HepG2 (cell line): ENCODE measurements around the gene FUT3. TPM values are rescaled to one million over a fixed set of nuclear protein-coding genes. Genes with fewer than 3 reads are reported as not detected.
A peak's percentile ranks its signal among the peaks of the same experiment; 100 is the strongest.

Experiments
- ARID4A ChIP-seq: sonication (generic); formaldehyde crosslinking; IDR thresholded peaks from 2 replicates; pipeline ENCODE4 v1.5.0; 2020; ENCODE audit warnings: mild to moderate bottlenecking, missing genetic modification reagents, borderline replicate concordance
- ARNT2 ChIP-seq: sonication (generic); formaldehyde crosslinking; IDR thresholded peaks from 2 replicates; pipeline ENCODE4 v1.8.0; 2022; ENCODE audit warnings: mild to moderate bottlenecking, low read depth, missing genetic modification reagents, moderate library complexity
- HOXA7 ChIP-seq: sonication (generic); formaldehyde crosslinking; IDR thresholded peaks from 2 replicates; pipeline ENCODE4 v1.8.1; 2022; ENCODE audit warnings: mild to moderate bottlenecking, missing genetic modification reagents, moderate library complexity
- KLF9 ChIP-seq: IDR thresholded peaks from 2 replicates; pipeline ENCODE4 v1.6.1; 2016; ENCODE audit warnings: low read depth
- MAZ ChIP-seq, 2 experiments: sonication (generic) in 1 of 2; formaldehyde crosslinking in 1 of 2; IDR thresholded peaks; 2 replicates each; pipeline versions ENCODE4 v1.5.0 to v1.6.1; 2012 to 2020; ENCODE audit warnings: low read depth in 2 of 2, mild to moderate bottlenecking in 2 of 2, borderline replicate concordance in 1 of 2, improper control_type of control experiment in 1 of 2, low read length in 1 of 2, missing genetic modification reagents in 1 of 2, moderate library complexity in 1 of 2
- SP4 ChIP-seq: sonication (generic); formaldehyde crosslinking; IDR thresholded peaks from 2 replicates; pipeline ENCODE4 v1.8.1; 2023; ENCODE audit warnings: mild to moderate bottlenecking, missing genetic modification reagents
- TGIF2 ChIP-seq: IDR thresholded peaks from 2 replicates; pipeline ENCODE4 v1.6.1; 2016; ENCODE audit warnings: control low read depth, missing compliant biosample characterization
- polyA plus RNA-seq, 8 experiments: library from polyadenylated mRNA; depleted of rRNA in 3 of 8; stranded (reverse) in 7 of 8; unstranded in 1 of 8; fragments of >200 nt; fragmentation: Illumina TruSeq in 4 of 8; extraction: Trizol in 4 of 8; gene quantifications; 2 replicates each; pipeline versions ENCODE4 v1.2.1 to v1.2.3, GENCODE V29; 2011 to 2016; ENCODE audit warnings: low read depth in 4 of 8, missing spikeins in 1 of 8, mixed read lengths in 1 of 8; ENCODE audit not compliant: insufficient read depth in 1 of 8
- total RNA-seq, 5 experiments: library from RNA; depleted of rRNA; stranded (reverse); fragments of >200 nt; fragmentation: Illumina TruSeq; extraction: Trizol; gene quantifications; 2 replicates each; pipeline ENCODE4 v1.2.3, GENCODE V29; 2016; ENCODE audit warnings: low read depth in 1 of 5
- TF ChIP-seq, protein P1 (sequence below): sonication (generic); formaldehyde crosslinking; IDR thresholded peaks from 2 replicates; pipeline ENCODE4 v1.5.1; 2020; ENCODE audit warnings: mild to moderate bottlenecking, missing genetic modification reagents, moderate library complexity
- TF ChIP-seq, protein P2 (sequence below): IDR thresholded peaks from 2 replicates; pipeline ENCODE4 v1.6.1; 2018; ENCODE audit warnings: missing genetic modification reagents, mild to moderate bottlenecking, missing compliant biosample characterization
- TF ChIP-seq, protein P3 (sequence below): sonication (generic); formaldehyde crosslinking; IDR thresholded peaks from 2 replicates; pipeline ENCODE4 v1.8.0; 2022; ENCODE audit warnings: missing genetic modification reagents, low read depth, mild to moderate bottlenecking, borderline replicate concordance
- TF ChIP-seq, protein P4 (sequence below): sonication (generic); formaldehyde crosslinking; IDR thresholded peaks from 2 replicates; pipeline ENCODE4 v1.4.0; 2020; ENCODE audit warnings: missing genetic modification reagents
- TF ChIP-seq, protein P5 (sequence below): sonication (generic); formaldehyde crosslinking; IDR thresholded peaks from 2 replicates; pipeline ENCODE4 v1.5.0; 2020; ENCODE audit warnings: mild to moderate bottlenecking, missing genetic modification reagents

FUT3 gene
- total and polyA plus RNA-seq, 2 of the 13 experiments (the other 11 are each of a cell fraction or from before 2014, with no cell fraction given), result 0.53 to 1.1 TPM

- TF ChIP-seq TGIF2 (CRISPR knock-in tag), result peak; percentile 58; the same call in 1 of the 2 replicates
- TF ChIP-seq, protein P1, sequence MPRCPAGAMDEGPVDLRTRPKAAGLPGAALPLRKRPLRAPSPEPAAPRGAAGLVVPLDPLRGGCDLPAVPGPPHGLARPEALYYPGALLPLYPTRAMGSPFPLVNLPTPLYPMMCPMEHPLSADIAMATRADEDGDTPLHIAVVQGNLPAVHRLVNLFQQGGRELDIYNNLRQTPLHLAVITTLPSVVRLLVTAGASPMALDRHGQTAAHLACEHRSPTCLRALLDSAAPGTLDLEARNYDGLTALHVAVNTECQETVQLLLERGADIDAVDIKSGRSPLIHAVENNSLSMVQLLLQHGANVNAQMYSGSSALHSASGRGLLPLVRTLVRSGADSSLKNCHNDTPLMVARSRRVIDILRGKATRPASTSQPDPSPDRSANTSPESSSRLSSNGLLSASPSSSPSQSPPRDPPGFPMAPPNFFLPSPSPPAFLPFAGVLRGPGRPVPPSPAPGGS (CRISPR knock-in tag), result no peak
- TF ChIP-seq MAZ (IDR thresholded peaks at IDR 0.05; ENCODE audit: borderline replicate concordance, low read depth, low read length), result no peak
- TF ChIP-seq MAZ (CRISPR knock-in tag; IDR thresholded peaks at IDR 0.05; ENCODE audit: low read depth), result peak; percentile 58; the same call in 1 of the 2 replicates
- peak; percentile 43; the same call in 1 of the 2 replicates for TF ChIP-seq SP4
- TF ChIP-seq KLF9 (CRISPR knock-in tag), result peak; percentile 83; the same call in 1 of the 2 replicates
- TF ChIP-seq, protein P2, sequence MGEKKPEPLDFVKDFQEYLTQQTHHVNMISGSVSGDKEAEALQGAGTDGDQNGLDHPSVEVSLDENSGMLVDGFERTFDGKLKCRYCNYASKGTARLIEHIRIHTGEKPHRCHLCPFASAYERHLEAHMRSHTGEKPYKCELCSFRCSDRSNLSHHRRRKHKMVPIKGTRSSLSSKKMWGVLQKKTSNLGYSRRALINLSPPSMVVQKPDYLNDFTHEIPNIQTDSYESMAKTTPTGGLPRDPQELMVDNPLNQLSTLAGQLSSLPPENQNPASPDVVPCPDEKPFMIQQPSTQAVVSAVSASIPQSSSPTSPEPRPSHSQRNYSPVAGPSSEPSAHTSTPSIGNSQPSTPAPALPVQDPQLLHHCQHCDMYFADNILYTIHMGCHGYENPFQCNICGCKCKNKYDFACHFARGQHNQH (CRISPR knock-in tag), result peak; percentile 95
- TF ChIP-seq, protein P3, sequence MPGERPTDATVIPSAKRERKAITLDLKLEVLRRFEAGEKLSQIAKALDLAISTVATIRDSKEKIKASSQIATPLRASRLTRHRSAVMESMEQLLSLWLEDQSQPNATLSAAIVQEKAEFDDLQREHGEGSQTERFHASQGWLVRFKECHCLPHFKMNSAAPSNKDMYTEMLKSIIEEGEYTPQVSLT (CRISPR knock-in tag), result no peak
- TF ChIP-seq ARNT2 (CRISPR knock-in tag), result no peak; the same call in 1 of the 2 replicates
- TF ChIP-seq HOXA7 (CRISPR knock-in tag), result no peak
- TF ChIP-seq, protein P4, sequence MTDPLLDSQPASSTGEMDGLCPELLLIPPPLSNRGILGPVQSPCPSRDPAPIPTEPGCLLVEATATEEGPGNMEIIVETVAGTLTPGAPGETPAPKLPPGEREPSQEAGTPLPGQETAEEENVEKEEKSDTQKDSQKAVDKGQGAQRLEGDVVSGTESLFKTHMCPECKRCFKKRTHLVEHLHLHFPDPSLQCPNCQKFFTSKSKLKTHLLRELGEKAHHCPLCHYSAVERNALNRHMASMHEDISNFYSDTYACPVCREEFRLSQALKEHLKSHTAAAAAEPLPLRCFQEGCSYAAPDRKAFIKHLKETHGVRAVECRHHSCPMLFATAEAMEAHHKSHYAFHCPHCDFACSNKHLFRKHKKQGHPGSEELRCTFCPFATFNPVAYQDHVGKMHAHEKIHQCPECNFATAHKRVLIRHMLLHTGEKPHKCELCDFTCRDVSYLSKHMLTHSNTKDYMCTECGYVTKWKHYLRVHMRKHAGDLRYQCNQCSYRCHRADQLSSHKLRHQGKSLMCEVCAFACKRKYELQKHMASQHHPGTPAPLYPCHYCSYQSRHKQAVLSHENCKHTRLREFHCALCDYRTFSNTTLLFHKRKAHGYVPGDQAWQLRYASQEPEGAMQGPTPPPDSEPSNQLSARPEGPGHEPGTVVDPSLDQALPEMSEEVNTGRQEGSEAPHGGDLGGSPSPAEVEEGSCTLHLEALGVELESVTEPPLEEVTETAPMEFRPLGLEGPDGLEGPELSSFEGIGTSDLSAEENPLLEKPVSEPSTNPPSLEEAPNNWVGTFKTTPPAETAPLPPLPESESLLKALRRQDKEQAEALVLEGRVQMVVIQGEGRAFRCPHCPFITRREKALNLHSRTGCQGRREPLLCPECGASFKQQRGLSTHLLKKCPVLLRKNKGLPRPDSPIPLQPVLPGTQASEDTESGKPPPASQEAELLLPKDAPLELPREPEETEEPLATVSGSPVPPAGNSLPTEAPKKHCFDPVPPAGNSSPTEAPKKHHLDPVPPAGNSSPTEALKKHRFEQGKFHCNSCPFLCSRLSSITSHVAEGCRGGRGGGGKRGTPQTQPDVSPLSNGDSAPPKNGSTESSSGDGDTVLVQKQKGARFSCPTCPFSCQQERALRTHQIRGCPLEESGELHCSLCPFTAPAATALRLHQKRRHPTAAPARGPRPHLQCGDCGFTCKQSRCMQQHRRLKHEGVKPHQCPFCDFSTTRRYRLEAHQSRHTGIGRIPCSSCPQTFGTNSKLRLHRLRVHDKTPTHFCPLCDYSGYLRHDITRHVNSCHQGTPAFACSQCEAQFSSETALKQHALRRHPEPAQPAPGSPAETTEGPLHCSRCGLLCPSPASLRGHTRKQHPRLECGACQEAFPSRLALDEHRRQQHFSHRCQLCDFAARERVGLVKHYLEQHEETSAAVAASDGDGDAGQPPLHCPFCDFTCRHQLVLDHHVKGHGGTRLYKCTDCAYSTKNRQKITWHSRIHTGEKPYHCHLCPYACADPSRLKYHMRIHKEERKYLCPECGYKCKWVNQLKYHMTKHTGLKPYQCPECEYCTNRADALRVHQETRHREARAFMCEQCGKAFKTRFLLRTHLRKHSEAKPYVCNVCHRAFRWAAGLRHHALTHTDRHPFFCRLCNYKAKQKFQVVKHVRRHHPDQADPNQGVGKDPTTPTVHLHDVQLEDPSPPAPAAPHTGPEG (CRISPR knock-in tag), result no peak
- peak; percentile 44; the same call in 1 of the 2 replicates for TF ChIP-seq ARID4A
- TF ChIP-seq, protein P5, sequence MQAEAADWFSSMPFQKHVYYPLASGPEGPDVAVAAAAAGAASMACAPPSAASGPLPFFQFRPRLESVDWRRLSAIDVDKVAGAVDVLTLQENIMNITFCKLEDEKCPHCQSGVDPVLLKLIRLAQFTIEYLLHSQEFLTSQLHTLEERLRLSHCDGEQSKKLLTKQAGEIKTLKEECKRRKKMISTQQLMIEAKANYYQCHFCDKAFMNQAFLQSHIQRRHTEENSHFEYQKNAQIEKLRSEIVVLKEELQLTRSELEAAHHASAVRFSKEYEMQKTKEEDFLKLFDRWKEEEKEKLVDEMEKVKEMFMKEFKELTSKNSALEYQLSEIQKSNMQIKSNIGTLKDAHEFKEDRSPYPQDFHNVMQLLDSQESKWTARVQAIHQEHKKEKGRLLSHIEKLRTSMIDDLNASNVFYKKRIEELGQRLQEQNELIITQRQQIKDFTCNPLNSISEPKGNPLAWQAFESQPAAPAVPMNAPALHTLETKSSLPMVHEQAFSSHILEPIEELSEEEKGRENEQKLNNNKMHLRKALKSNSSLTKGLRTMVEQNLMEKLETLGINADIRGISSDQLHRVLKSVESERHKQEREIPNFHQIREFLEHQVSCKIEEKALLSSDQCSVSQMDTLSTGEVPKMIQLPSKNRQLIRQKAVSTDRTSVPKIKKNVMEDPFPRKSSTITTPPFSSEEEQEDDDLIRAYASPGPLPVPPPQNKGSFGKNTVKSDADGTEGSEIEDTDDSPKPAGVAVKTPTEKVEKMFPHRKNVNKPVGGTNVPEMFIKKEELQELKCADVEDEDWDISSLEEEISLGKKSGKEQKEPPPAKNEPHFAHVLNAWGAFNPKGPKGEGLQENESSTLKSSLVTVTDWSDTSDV (CRISPR knock-in tag), result no peak
Measured at GRCh38 chr19:5870986-5871394, 19.7 kb upstream of the FUT3 start (continued).
